ENCODE results near the gene VAV2.

Gene VAV2

GRCh38 chr9:133810556-133811195, 181.4 kb downstream of the VAV2 start:
- DNase-seq = no peak

- DNase-seq = no peak
Measured at GRCh38 chr9:133809335-133809734, 182.8 kb downstream of the VAV2 start.

GRCh38 chr9:133807818-133808217, 184.3 kb downstream of the VAV2 start:
- no peak for DNase-seq

- no peak for DNase-seq
Measured at GRCh38 chr9:133807037-133807436, 185.1 kb downstream of the VAV2 start.

GRCh38 chr9:133806623-133807010, 185.5 kb downstream of the VAV2 start:
- no peak for DNase-seq

- no peak for DNase-seq
Measured at GRCh38 chr9:133805876-133806622, 186.1 kb downstream of the VAV2 start.

GRCh38 chr9:133804199-133804598, 187.9 kb downstream of the VAV2 start:
- no peak for DNase-seq

GRCh38 chr9:133803745-133804144, 188.4 kb downstream of the VAV2 start:
- DNase-seq = no peak

- DNase-seq = no peak
Measured at GRCh38 chr9:133803028-133803585, 189.0 kb downstream of the VAV2 start.

GRCh38 chr9:133801739-133802138, 190.4 kb downstream of the VAV2 start:
- DNase-seq = no peak

- DNase-seq = no peak
Measured at GRCh38 chr9:133800266-133800665, 191.9 kb downstream of the VAV2 start.

GRCh38 chr9:133799716-133800115, 192.4 kb downstream of the VAV2 start:
- DNase-seq = no peak

- DNase-seq = no peak
Measured at GRCh38 chr9:133799106-133799505, 193.0 kb downstream of the VAV2 start.

- DNase-seq = no peak
Measured at GRCh38 chr9:133798160-133798559, 194.0 kb downstream of the VAV2 start.

- DNase-seq = no peak
Measured at GRCh38 chr9:133797406-133798105, 194.6 kb downstream of the VAV2 start.

- no peak for DNase-seq
Measured at GRCh38 chr9:133796562-133796961, 195.6 kb downstream of the VAV2 start.

- DNase-seq = no peak
Measured at GRCh38 chr9:133795049-133795448, 197.1 kb downstream of the VAV2 start.

GRCh38 chr9:133794016-133794760, 197.9 kb downstream of the VAV2 start:
- DNase-seq = no peak

- DNase-seq = no peak
Measured at GRCh38 chr9:133793471-133793870, 198.7 kb downstream of the VAV2 start.

- peak; percentile 53 to 63 for DNase-seq
Measured at GRCh38 chr9:133792721-133793470, 199.2 kb downstream of the VAV2 start.

- no peak for DNase-seq
Measured at GRCh38 chr9:133791735-133792649, 200.1 kb downstream of the VAV2 start.

Measured in activated CD4-positive, alpha-beta T cell treated with anti-CD3 and anti-CD28 coated beads, Interleukin-2, amount 50 U/mL, for 48 hours (primary cell).